Body of pancreas (tissue), 4 donors: Measurements from ENCODE around the gene IFIH1. TPM values are rescaled to one million over a fixed set of nuclear protein-coding genes. Genes with fewer than 3 reads are reported as not detected.
A peak's percentile ranks its signal among the peaks of the same experiment; 100 is the strongest.

Experiments
- ATAC-seq: fragments of 150-250 bp; one replicate; pipeline ENCODE4 v1.9.1; 2016
- DNase-seq, 4 donors: peaks; one replicate each; pipeline ENCODE4 v3.0.0-alpha.2; 2019
- H3K27ac ChIP-seq, 4 donors: fragments of 200-600 bp; sonication (generic); 1 replicate in 3 of 4; 2 replicates in 1 of 4; pipeline versions ENCODE4 v1.5.1 to v1.6.1; 2016 to 2019; ENCODE audit warnings: mild to moderate bottlenecking in 1 of 4, mixed read lengths in 1 of 4, moderate library complexity in 1 of 4
- H3K27me3 ChIP-seq, 2 donors: fragments of 200-600 bp; sonication (generic); one replicate each; pipeline ENCODE4 v1.6.0; 2016; ENCODE audit warnings: mild to moderate bottlenecking in 1 of 2
- H3K36me3 ChIP-seq, 2 donors: fragments of 200-600 bp; sonication (generic); replicated peaks in 1 of 2; 2 replicates each; pipeline ENCODE4 v1.5.1; 2016; ENCODE audit warnings: low read depth in 2 of 2; ENCODE audit not compliant: insufficient read depth in 1 of 2
- H3K4me1 ChIP-seq: fragments of 200-600 bp; sonication (generic); one replicate; pipeline ENCODE4 v1.6.0; 2016
- H3K4me3 ChIP-seq, 2 donors: fragments of 200-600 bp; sonication (generic); 1 replicate in 1 of 2; 2 replicates in 1 of 2; pipeline ENCODE4 v1.5.1; 2016 to 2019
- H3K9me3 ChIP-seq, 3 donors: fragments of 200-600 bp; sonication (generic); 1 replicate in 2 of 3; 2 replicates in 1 of 3; pipeline ENCODE4 v1.5.1; 2016
- POLR2A ChIP-seq, 3 donors: fragments of 450-650 bp; IDR thresholded peaks; one replicate each; pipeline ENCODE4 v1.6.1; 2016; ENCODE audit warnings: antibody characterized with exemption in 3 of 3, mild to moderate bottlenecking in 2 of 3
- WGBS, 2 donors: methylation state at CpG; one replicate each; pipeline ENCODE4 v1.1.5; 2017; 5-methylcytosine and 5-hydroxymethylcytosine counted together
- intact Hi-C: fragments of 100-400 bp; cut with DNase I; formaldehyde crosslinking; loops from one replicate; pipeline ENCODE4 v1.15.1; 2023
- total RNA-seq, 2 donors: library from RNA; depleted of rRNA; stranded (reverse); fragments of >200 nt; gene quantifications; one replicate each; pipeline ENCODE4 v1.1.0, GENCODE V29; 2016
- TF ChIP-seq, protein P1 (sequence below), 7 experiments: fragments of 450-650 bp in 4 of 7; fragments of 200-600 bp in 3 of 7; sonication (generic) in 3 of 7; IDR thresholded peaks; one replicate each; pipeline ENCODE4 v1.5.1; 2016 to 2019; ENCODE audit warnings: antibody characterized with exemption in 7 of 7

IFIH1 gene
- total RNA-seq, 2 donors from 2014 or later = 12.5 to 13.2 TPM

DNA sequence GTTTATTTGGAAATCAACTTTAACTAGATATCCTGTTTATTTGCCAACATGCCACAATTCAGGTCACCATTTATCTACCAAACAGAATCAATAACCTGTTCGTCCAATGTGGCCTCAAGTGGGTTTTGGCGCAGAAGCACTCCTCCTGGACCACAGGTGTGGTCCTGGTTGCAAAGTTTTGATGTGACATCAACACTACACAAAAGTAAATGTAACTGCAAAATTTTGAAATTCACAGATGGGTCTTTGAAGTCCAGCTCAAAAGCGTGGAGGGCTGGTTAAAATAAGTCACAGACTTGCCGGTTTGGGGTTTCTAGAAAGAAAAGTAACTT, 25.0 kb upstream of the IFIH1 start:
- Histone ChIP-seq H3K4me1 (peaks cover 9% of the 10 kb centered on the region), H3K27me3 (no peaks in the 10 kb centered on the region), H3K36me3 (no peaks in the 10 kb centered on the region), H3K27ac (peak overlapping the region in 3 of 4 donors; percentile 77 to 97 (median 92)), H3K9me3 (no peaks in the 10 kb centered on the region), H3K4me3 (peak overlapping the region in 1 of 2 donors; percentile 83)
- DNase-seq = no peak
- TF ChIP-seq POLR2A (IDR thresholded peaks at IDR 0.05) = no peak
- TF ChIP-seq, protein P1, sequence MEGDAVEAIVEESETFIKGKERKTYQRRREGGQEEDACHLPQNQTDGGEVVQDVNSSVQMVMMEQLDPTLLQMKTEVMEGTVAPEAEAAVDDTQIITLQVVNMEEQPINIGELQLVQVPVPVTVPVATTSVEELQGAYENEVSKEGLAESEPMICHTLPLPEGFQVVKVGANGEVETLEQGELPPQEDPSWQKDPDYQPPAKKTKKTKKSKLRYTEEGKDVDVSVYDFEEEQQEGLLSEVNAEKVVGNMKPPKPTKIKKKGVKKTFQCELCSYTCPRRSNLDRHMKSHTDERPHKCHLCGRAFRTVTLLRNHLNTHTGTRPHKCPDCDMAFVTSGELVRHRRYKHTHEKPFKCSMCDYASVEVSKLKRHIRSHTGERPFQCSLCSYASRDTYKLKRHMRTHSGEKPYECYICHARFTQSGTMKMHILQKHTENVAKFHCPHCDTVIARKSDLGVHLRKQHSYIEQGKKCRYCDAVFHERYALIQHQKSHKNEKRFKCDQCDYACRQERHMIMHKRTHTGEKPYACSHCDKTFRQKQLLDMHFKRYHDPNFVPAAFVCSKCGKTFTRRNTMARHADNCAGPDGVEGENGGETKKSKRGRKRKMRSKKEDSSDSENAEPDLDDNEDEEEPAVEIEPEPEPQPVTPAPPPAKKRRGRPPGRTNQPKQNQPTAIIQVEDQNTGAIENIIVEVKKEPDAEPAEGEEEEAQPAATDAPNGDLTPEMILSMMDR (IDR thresholded peaks at IDR 0.05) = no peak
- 25 to 26% methylated on average over 4 of the region's 4 CpGs for WGBS, 2 donors
- intact Hi-C loops = no loop called here
- ATAC-seq = no peak

DNA sequence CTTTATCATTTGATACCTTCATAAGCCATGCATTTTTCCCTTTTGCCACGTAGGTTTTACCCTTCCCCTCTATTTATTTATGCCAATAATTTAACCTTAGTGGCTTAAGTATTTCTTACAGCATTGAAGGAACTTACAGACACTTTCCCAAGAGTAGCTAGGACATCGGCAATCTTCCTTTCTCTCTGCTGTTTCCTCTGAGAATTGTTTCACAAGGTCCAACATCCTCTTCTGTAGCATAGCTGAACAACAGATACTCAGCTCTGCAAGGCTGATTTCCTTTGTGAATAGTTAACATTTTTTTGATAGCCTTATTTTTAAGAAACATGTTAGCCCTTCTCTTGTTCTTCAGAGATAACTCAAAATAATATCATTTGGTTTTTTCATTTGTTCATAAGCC, 24.4 kb upstream of the IFIH1 start:
- ATAC-seq = no peak
- H3K9me3 ChIP-seq = no peaks in the 10 kb centered on the region
- no peak overlapping the region for H3K27ac ChIP-seq
- 67 to 86% methylated on average over 2 of the region's 2 CpGs for WGBS, 2 donors
- H3K4me3 ChIP-seq = no peak overlapping the region
- DNase-seq = no peak
- H3K36me3 ChIP-seq = no peaks in the 10 kb centered on the region
- H3K27me3 ChIP-seq = no peaks in the 10 kb centered on the region
- intact Hi-C loops = no loop called here
- TF ChIP-seq, protein P1 (IDR thresholded peaks at IDR 0.05) = no peak
- no peak for TF ChIP-seq POLR2A (IDR thresholded peaks at IDR 0.05)
- peaks cover 9% of the 10 kb centered on the region for H3K4me1 ChIP-seq

DNA sequence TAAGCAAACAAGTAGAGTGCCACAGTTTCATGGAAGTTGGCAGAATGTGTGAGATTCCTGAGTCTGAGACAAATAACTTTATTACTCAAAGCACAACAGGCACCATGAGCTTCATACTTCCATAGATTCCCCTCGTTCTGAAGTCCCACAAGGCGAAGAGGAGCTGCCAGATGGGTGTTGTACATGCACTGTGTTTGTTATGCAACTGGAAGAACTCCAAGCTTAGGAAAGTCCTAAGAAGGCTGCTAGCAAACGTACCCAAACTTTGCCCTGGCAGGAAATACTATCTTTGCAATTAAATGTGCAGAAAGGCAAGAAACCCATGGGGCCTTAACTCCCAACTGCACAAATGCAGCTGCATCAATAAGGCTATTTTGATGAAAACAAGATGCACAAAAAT, 23.8 kb upstream of the IFIH1 start:
- peaks cover 9% of the 10 kb centered on the region for H3K4me1 ChIP-seq
- intact Hi-C loops = no loop called here
- no peaks in the 10 kb centered on the region for H3K36me3 ChIP-seq
- 50 to 67% methylated on average over 3 of the region's 3 CpGs for WGBS, 2 donors
- DNase-seq (no peak), ATAC-seq (no peak)
- H3K27me3 ChIP-seq = no peaks in the 10 kb centered on the region
- H3K27ac ChIP-seq = no peak overlapping the region
- H3K4me3 ChIP-seq = no peak overlapping the region
- H3K9me3 ChIP-seq = no peaks in the 10 kb centered on the region
- TF ChIP-seq, protein P1 (IDR thresholded peaks at IDR 0.05) = no peak
- no peak for TF ChIP-seq POLR2A (IDR thresholded peaks at IDR 0.05)

DNA sequence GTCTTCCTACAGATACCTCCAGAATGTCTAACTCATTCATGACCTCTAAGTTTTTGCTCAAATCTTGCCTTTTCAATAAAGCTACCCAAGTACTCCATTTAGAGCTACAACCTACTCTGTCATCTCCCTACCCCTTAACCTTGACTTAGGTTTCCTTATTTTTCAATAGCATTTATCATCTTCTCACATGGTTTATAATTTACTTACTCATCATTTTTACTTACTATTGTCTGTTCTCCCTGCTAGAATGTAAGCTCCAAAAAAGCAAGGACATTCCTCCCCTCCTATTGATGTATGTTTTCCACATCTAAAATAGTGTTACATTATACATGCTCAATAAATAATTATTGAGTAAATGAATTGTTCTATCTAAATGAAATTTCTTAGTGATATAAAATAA, 22.3 kb upstream of the IFIH1 start:
- no peak for ATAC-seq

DNA sequence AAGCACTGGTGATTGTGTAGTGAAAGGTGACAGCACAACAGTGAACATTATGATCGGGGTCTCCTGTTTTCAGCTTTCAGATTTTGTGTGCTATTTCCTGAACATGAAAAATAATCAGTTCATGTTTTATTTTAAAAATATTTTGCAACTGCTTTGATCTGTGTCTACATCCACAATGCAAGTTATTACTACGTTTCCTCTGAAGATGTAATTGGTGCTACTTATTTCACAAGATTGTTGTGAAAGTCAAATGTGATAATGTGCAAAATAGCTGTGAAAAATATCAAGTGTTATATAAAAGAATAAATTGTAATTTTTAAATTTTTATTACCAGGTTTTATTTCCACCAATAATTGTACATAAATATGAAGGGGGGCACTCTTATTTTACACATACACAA, 19.4 kb upstream of the IFIH1 start:
- no peaks in the 10 kb centered on the region for H3K36me3 ChIP-seq
- WGBS, 2 donors = 80 to 87% methylated on average over 2 of the region's 2 CpGs
- intact Hi-C loops = no loop called here
- H3K27ac ChIP-seq = no peak overlapping the region
- H3K4me3 ChIP-seq = no peak overlapping the region
- DNase-seq (no peak), ATAC-seq (no peak)
- H3K27me3 ChIP-seq = no peaks in the 10 kb centered on the region
- no peaks in the 10 kb centered on the region for H3K9me3 ChIP-seq
- no peaks in the 10 kb centered on the region for H3K4me1 ChIP-seq
- no peak for TF ChIP-seq POLR2A (IDR thresholded peaks at IDR 0.05)
- TF ChIP-seq, protein P1 (IDR thresholded peaks at IDR 0.05) = no peak

More for the DNA sequence above, 22.3 kb upstream of the IFIH1 start:
- intact Hi-C loops = no loop called here
- Histone ChIP-seq H3K27ac (no peak overlapping the region), H3K36me3 (no peaks in the 10 kb centered on the region), H3K27me3 (no peaks in the 10 kb centered on the region), H3K4me3 (no peak overlapping the region), H3K9me3 (no peaks in the 10 kb centered on the region), H3K4me1 (peaks cover 5% of the 10 kb centered on the region)
- no peak for DNase-seq
- TF ChIP-seq, protein P1 (IDR thresholded peaks at IDR 0.05) = no peak
- TF ChIP-seq POLR2A (IDR thresholded peaks at IDR 0.05) = no peak
